DOHH2 (cell line): Measurements from ENCODE around the gene MON2.

ENCODE experiments used
- EZH2phosphoT487 ChIP-seq: fragments of 200-600 bp; sonication (generic); IDR thresholded peaks from 2 replicates; pipeline ENCODE4 v1.6.1; 2017; ENCODE audit warnings: borderline replicate concordance, mild to moderate bottlenecking, antibody characterized with exemption, low read length, moderate library complexity, mixed read lengths
- TF ChIP-seq, protein P1 (sequence below): fragments of 200-600 bp; sonication (generic); IDR thresholded peaks from one replicate; pipeline ENCODE4 v1.5.1; 2014; ENCODE audit warnings: antibody characterized with exemption, mild to moderate bottlenecking, low read depth, low read length; ENCODE audit not compliant: poor library complexity, severe bottlenecking

DNA sequence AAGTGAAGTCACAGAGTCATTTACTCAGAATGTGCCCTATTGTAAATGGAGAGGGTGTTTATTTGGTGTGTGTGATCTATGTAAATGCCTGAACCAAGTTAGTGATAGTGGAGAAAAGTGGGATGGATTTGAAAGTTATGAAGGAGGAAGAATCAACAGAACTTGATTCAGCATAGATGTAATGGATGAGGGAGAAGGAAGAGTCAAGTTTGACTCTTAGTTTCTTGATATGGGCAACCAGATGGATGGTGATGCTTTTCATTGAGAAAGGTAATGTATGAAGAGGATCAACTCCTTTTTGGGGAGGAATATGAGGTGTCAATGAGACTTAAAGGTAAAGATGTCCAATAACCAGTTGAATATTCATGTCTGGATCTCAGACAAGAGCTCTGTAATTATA lies 6.7 kb upstream of the MON2 start:
- TF ChIP-seq EZH2phosphoT487, result no peak
- TF ChIP-seq, protein P1, sequence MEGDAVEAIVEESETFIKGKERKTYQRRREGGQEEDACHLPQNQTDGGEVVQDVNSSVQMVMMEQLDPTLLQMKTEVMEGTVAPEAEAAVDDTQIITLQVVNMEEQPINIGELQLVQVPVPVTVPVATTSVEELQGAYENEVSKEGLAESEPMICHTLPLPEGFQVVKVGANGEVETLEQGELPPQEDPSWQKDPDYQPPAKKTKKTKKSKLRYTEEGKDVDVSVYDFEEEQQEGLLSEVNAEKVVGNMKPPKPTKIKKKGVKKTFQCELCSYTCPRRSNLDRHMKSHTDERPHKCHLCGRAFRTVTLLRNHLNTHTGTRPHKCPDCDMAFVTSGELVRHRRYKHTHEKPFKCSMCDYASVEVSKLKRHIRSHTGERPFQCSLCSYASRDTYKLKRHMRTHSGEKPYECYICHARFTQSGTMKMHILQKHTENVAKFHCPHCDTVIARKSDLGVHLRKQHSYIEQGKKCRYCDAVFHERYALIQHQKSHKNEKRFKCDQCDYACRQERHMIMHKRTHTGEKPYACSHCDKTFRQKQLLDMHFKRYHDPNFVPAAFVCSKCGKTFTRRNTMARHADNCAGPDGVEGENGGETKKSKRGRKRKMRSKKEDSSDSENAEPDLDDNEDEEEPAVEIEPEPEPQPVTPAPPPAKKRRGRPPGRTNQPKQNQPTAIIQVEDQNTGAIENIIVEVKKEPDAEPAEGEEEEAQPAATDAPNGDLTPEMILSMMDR, result no peak
